Parathyroid adenoma (tissue), 2 donors: ENCODE measurements around the gene YEATS2.

Experiments
- H2AFZ ChIP-seq: fragments of 300-600 bp; sonication (generic); one replicate; pipeline ENCODE4 v1.7.0; 2017; ENCODE audit warnings: antibody characterized with exemption, mild to moderate bottlenecking
- H3K27ac ChIP-seq: fragments of 300-600 bp; sonication (generic); one replicate; pipeline ENCODE4 v1.7.0; 2017
- H3K27me3 ChIP-seq: fragments of 300-600 bp; sonication (generic); one replicate; pipeline ENCODE4 v1.7.0; 2017; ENCODE audit warnings: low read length; ENCODE audit not compliant: control insufficient read depth, insufficient read depth
- H3K36me3 ChIP-seq: fragments of 300-600 bp; sonication (generic); one replicate; pipeline ENCODE4 v1.7.0; 2017; ENCODE audit warnings: low read length; ENCODE audit not compliant: control insufficient read depth, insufficient read depth
- H3K4me1 ChIP-seq: fragments of 300-600 bp; sonication (generic); one replicate; pipeline ENCODE4 v1.7.0; 2017; ENCODE audit warnings: control low read depth
- H3K4me2 ChIP-seq: fragments of 300-600 bp; sonication (generic); one replicate; pipeline ENCODE4 v1.7.0; 2017; ENCODE audit warnings: low read length
- H3K4me3 ChIP-seq: fragments of 300-600 bp; sonication (generic); one replicate; pipeline ENCODE4 v1.7.0; 2017; ENCODE audit warnings: low read depth, low read length
- H3K79me2 ChIP-seq: fragments of 300-600 bp; sonication (generic); one replicate; pipeline ENCODE4 v1.7.0; 2017; ENCODE audit warnings: control low read depth
- H3K9ac ChIP-seq: fragments of 300-600 bp; sonication (generic); one replicate; pipeline ENCODE4 v1.7.0; 2017; ENCODE audit warnings: mild to moderate bottlenecking
- H3K9me3 ChIP-seq: fragments of 300-600 bp; sonication (generic); one replicate; pipeline ENCODE4 v1.7.0; 2017; ENCODE audit warnings: low read length; ENCODE audit not compliant: control insufficient read depth
- TF ChIP-seq, protein P1 (sequence below): fragments of 300-600 bp; sonication (generic); IDR thresholded peaks from one replicate; pipeline ENCODE4 v1.7.0; 2017; ENCODE audit warnings: antibody characterized with exemption, mild to moderate bottlenecking
- donor health status: primary hyperparathyroidism.

YEATS2 gene

DNA sequence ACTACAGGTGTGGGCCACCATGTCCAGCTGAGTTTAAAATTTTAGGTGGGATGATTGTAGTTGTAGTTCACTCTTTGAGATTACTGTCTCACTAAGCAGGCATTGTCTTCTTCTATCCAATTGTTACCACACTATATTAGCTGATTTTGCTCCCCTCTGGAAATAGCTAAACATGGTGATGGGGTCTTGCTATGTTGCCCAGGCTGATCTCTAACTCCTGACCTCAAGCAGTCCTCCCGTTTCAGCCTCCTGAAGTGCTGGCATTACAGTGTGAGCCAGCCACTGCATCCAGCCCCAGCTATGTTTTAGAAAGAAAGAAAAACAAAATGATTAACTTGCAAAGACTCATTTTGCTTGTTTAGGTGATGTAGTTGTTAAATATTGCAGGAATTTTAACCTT is 30.6 kb downstream of the YEATS2 start:
- no peak overlapping the region for H3K9ac ChIP-seq
- no peak overlapping the region for H2AFZ ChIP-seq
- H3K27me3 ChIP-seq = no peaks in the 10 kb centered on the region
- H3K4me1 ChIP-seq = no peaks in the 10 kb centered on the region
- H3K9me3 ChIP-seq = no peaks in the 10 kb centered on the region
- H3K4me3 ChIP-seq = no peak overlapping the region
- peaks cover 2% of the 10 kb centered on the region for H3K79me2 ChIP-seq
- H3K4me2 ChIP-seq = no peak overlapping the region
- TF ChIP-seq, protein P1, sequence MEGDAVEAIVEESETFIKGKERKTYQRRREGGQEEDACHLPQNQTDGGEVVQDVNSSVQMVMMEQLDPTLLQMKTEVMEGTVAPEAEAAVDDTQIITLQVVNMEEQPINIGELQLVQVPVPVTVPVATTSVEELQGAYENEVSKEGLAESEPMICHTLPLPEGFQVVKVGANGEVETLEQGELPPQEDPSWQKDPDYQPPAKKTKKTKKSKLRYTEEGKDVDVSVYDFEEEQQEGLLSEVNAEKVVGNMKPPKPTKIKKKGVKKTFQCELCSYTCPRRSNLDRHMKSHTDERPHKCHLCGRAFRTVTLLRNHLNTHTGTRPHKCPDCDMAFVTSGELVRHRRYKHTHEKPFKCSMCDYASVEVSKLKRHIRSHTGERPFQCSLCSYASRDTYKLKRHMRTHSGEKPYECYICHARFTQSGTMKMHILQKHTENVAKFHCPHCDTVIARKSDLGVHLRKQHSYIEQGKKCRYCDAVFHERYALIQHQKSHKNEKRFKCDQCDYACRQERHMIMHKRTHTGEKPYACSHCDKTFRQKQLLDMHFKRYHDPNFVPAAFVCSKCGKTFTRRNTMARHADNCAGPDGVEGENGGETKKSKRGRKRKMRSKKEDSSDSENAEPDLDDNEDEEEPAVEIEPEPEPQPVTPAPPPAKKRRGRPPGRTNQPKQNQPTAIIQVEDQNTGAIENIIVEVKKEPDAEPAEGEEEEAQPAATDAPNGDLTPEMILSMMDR = no peak
- H3K36me3 ChIP-seq = no peaks in the 10 kb centered on the region
- no peak overlapping the region for H3K27ac ChIP-seq

GRCh38 chr3:183730361-183730760 is 32.8 kb downstream of the YEATS2 start:
- no peaks in the 10 kb centered on the region for H3K27me3 ChIP-seq
- H3K27ac ChIP-seq = no peak overlapping the region
- H3K9ac ChIP-seq = no peak overlapping the region
- H2AFZ ChIP-seq = no peak overlapping the region
- H3K4me2 ChIP-seq = no peak overlapping the region
- TF ChIP-seq, protein P1 = no peak
- H3K79me2 ChIP-seq = peaks cover 2% of the 10 kb centered on the region
- H3K4me3 ChIP-seq = no peak overlapping the region
- H3K9me3 ChIP-seq = no peaks in the 10 kb centered on the region
- no peaks in the 10 kb centered on the region for H3K36me3 ChIP-seq
- H3K4me1 ChIP-seq = no peaks in the 10 kb centered on the region

DNA sequence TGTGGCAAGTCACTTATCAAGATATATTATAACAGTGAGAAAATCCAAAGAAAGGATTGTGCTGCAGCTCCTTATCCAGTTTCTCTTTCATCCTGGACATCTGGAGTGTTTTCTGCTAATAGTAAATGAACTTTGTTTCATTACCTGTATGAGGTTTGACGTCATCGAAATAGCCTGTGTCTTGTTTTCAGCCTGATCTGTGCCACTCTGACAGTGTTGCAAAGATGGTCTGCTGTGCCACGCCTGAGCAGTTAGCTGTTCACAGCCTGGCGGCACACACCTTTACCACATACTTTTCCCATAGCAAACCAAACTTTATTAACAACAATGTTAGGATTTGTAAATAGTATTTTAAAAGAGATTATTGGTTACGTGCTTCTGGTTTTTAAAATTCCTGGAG is 34.0 kb downstream of the YEATS2 start:
- H3K4me3 ChIP-seq = no peak overlapping the region
- no peak overlapping the region for H3K27ac ChIP-seq
- H2AFZ ChIP-seq = no peak overlapping the region
- H3K4me2 ChIP-seq = no peak overlapping the region
- no peaks in the 10 kb centered on the region for H3K27me3 ChIP-seq
- peaks cover 2% of the 10 kb centered on the region for H3K79me2 ChIP-seq
- no peak overlapping the region for H3K9ac ChIP-seq
- TF ChIP-seq, protein P1 = no peak
- H3K4me1 ChIP-seq = no peaks in the 10 kb centered on the region
- H3K9me3 ChIP-seq = no peaks in the 10 kb centered on the region
- no peaks in the 10 kb centered on the region for H3K36me3 ChIP-seq

- Histone ChIP-seq H3K79me2 (peaks cover 2% of the 10 kb centered on the region), H3K27ac (no peak overlapping the region), H3K4me3 (no peak overlapping the region), H3K36me3 (no peaks in the 10 kb centered on the region), H3K9ac (no peak overlapping the region), H3K4me2 (no peak overlapping the region), H3K9me3 (no peaks in the 10 kb centered on the region), H3K27me3 (no peaks in the 10 kb centered on the region), H2AFZ (no peak overlapping the region), H3K4me1 (no peaks in the 10 kb centered on the region)
- TF ChIP-seq, protein P1 = no peak
These were observed 36.0 kb downstream of the YEATS2 start for GRCh38 chr3:183733553-183733952.

DNA sequence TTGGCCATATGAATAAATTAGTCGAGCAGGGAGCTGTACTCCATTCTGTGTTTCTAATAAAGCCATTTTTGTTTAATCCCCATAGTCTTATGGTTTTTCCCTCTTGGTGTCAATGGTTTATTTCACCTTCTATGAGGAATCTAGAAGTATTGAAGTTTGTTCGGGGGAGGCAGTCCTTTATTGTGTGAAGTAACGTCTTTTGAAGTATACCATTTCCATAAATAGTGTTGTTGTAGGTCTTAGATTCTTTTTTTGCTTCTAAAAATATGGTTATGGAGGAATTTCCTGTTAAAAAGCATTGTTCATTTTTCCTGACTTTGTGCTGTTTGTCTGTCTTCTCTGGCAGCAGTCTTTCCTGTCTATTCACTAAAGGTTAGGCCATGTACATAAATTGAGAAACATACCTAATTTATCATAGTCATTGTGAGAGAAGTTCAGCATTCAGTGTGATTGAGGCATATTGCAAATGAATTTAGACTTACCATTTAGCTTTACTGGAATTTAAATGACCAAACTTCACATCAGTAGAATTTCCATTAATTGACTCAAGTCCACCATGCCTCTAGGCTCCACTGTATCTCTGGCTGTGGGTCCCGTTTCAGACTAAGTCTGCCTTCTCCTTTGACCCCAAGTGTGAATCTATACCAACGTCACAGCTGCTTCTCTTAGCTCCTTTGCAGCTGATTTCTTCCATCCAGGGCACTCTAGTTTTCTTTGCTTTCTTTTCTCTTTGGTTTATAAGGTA is 37.3 kb downstream of the YEATS2 start:
- H3K4me1 ChIP-seq = no peaks in the 10 kb centered on the region
- no peaks in the 10 kb centered on the region for H3K36me3 ChIP-seq
- no peaks in the 10 kb centered on the region for H3K9me3 ChIP-seq
- H2AFZ ChIP-seq = no peak overlapping the region
- no peak overlapping the region for H3K9ac ChIP-seq
- no peaks in the 10 kb centered on the region for H3K27me3 ChIP-seq
- H3K4me3 ChIP-seq = no peak overlapping the region
- H3K27ac ChIP-seq = no peak overlapping the region
- H3K4me2 ChIP-seq = no peak overlapping the region
- TF ChIP-seq, protein P1 = no peak
- H3K79me2 ChIP-seq = peaks cover 2% of the 10 kb centered on the region
